ENCODE data around the gene TLR10.

- TF ChIP-seq CTCF (conservative IDR thresholded peaks at IDR 0.05; ENCODE audit: low read depth, low read length) (no peak), EZH2 (IDR thresholded peaks at IDR 0.05; ENCODE audit: low read length, unreplicated experiment) (no peak)
Observed at GRCh38 chr4:38724475-38724808, 58.3 kb downstream of the TLR10 start.

Data from PC-3 (cell line).